Measurements from ENCODE around the gene SSTR4. TPM values are rescaled to one million over a fixed set of nuclear protein-coding genes. Genes with fewer than 3 reads are reported as not detected.

Gene SSTR4
- total RNA-seq, 2 experiments from 2014 or later, result not detected

- Mint-ChIP-seq H3K27ac (no peak overlapping the region), H3K9me3 (ENCODE audit: insufficient read depth) (no peaks in the 10 kb centered on the region), H3K36me3 (ENCODE audit: low read depth) (no peaks in the 10 kb centered on the region), H3K27me3 (ENCODE audit: low read depth) (no peaks in the 10 kb centered on the region), H3K4me1 (ENCODE audit: low read depth) (no peaks in the 10 kb centered on the region), H3K4me3 (no peak overlapping the region)
- ChIA-PET CTCF (no interaction called here), POLR2A (no interaction called here)
- no peak for ATAC-seq
- no peak for DNase-seq
Measured at GRCh38 chr20:23007462-23007861, 27.6 kb upstream of the SSTR4 start.

- Mint-ChIP-seq H3K27ac (no peak overlapping the region), H3K36me3 (ENCODE audit: low read depth) (no peaks in the 10 kb centered on the region), H3K4me1 (ENCODE audit: low read depth) (no peaks in the 10 kb centered on the region), H3K27me3 (ENCODE audit: low read depth) (no peaks in the 10 kb centered on the region), H3K4me3 (no peak overlapping the region), H3K9me3 (ENCODE audit: insufficient read depth) (no peaks in the 10 kb centered on the region)
- ChIA-PET CTCF (no interaction called here), POLR2A (no interaction called here)
- no peak for DNase-seq
- no peak for ATAC-seq
Measured at GRCh38 chr20:23007886-23008655, 27.0 kb upstream of the SSTR4 start.

- no peak for DNase-seq
Measured at GRCh38 chr20:23008667-23009066, 26.4 kb upstream of the SSTR4 start.

GRCh38 chr20:23009636-23010035 lies 25.5 kb upstream of the SSTR4 start:
- ChIA-PET CTCF (no interaction called here), POLR2A (no interaction called here)
- H3K36me3 Mint-ChIP-seq (ENCODE audit: low read depth), result no peaks in the 10 kb centered on the region
- DNase-seq (no peak), ATAC-seq (no peak)
- H3K4me1 Mint-ChIP-seq (ENCODE audit: low read depth), result no peaks in the 10 kb centered on the region
- no peaks in the 10 kb centered on the region for H3K9me3 Mint-ChIP-seq (ENCODE audit: insufficient read depth)
- no peak overlapping the region for H3K4me3 Mint-ChIP-seq
- no peak overlapping the region for H3K27ac Mint-ChIP-seq
- no peaks in the 10 kb centered on the region for H3K27me3 Mint-ChIP-seq (ENCODE audit: low read depth)

More at GRCh38 chr20:23008667-23009066, 26.4 kb upstream of the SSTR4 start:
- H3K4me1 Mint-ChIP-seq (ENCODE audit: low read depth), result no peaks in the 10 kb centered on the region
- H3K36me3 Mint-ChIP-seq (ENCODE audit: low read depth), result no peaks in the 10 kb centered on the region
- no peak for ATAC-seq
- H3K9me3 Mint-ChIP-seq (ENCODE audit: insufficient read depth), result no peaks in the 10 kb centered on the region
- no peak overlapping the region for H3K4me3 Mint-ChIP-seq
- no peaks in the 10 kb centered on the region for H3K27me3 Mint-ChIP-seq (ENCODE audit: low read depth)
- no peak overlapping the region for H3K27ac Mint-ChIP-seq
- ChIA-PET CTCF (no interaction called here), POLR2A (no interaction called here)

GRCh38 chr20:23010096-23010495 lies 25.0 kb upstream of the SSTR4 start:
- no peak for DNase-seq
- ChIA-PET CTCF (no interaction called here), POLR2A (no interaction called here)
- Mint-ChIP-seq H3K36me3 (ENCODE audit: low read depth) (no peaks in the 10 kb centered on the region), H3K4me1 (ENCODE audit: low read depth) (no peaks in the 10 kb centered on the region), H3K4me3 (no peak overlapping the region), H3K9me3 (ENCODE audit: insufficient read depth) (no peaks in the 10 kb centered on the region), H3K27me3 (ENCODE audit: low read depth) (no peaks in the 10 kb centered on the region), H3K27ac (no peak overlapping the region)
- no peak for ATAC-seq

- Mint-ChIP-seq H3K36me3 (ENCODE audit: low read depth) (no peaks in the 10 kb centered on the region), H3K4me1 (ENCODE audit: low read depth) (no peaks in the 10 kb centered on the region), H3K27ac (no peak overlapping the region), H3K4me3 (no peak overlapping the region), H3K27me3 (ENCODE audit: low read depth) (no peaks in the 10 kb centered on the region), H3K9me3 (ENCODE audit: insufficient read depth) (no peaks in the 10 kb centered on the region)
- CTCF ChIA-PET, result no interaction called here
- POLR2A ChIA-PET, result no interaction called here
- no peak for DNase-seq
- ATAC-seq, result no peak
Measured at GRCh38 chr20:23011008-23011721, 23.9 kb upstream of the SSTR4 start.

- POLR2A ChIA-PET, result no interaction called here
- CTCF ChIA-PET, result no interaction called here
Measured at GRCh38 chr20:23013429-23013828, 21.7 kb upstream of the SSTR4 start.

GRCh38 chr20:23017516-23017915 lies 17.6 kb upstream of the SSTR4 start:
- no peaks in the 10 kb centered on the region for H3K36me3 Mint-ChIP-seq (ENCODE audit: low read depth)
- H3K4me1 Mint-ChIP-seq (ENCODE audit: low read depth), result no peaks in the 10 kb centered on the region
- H3K27ac Mint-ChIP-seq, result no peak overlapping the region
- CTCF ChIA-PET, result no interaction called here
- ATAC-seq (no peak), DNase-seq (no peak)
- no peaks in the 10 kb centered on the region for H3K9me3 Mint-ChIP-seq (ENCODE audit: insufficient read depth)
- POLR2A ChIA-PET, result no interaction called here
- no peaks in the 10 kb centered on the region for H3K27me3 Mint-ChIP-seq (ENCODE audit: low read depth)
- H3K4me3 Mint-ChIP-seq, result no peak overlapping the region

More at GRCh38 chr20:23013429-23013828, 21.7 kb upstream of the SSTR4 start:
- ATAC-seq (no peak), DNase-seq (no peak)
- Mint-ChIP-seq H3K4me1 (ENCODE audit: low read depth) (no peaks in the 10 kb centered on the region), H3K4me3 (no peak overlapping the region), H3K27ac (no peak overlapping the region), H3K27me3 (ENCODE audit: low read depth) (no peaks in the 10 kb centered on the region), H3K36me3 (ENCODE audit: low read depth) (no peaks in the 10 kb centered on the region), H3K9me3 (ENCODE audit: insufficient read depth) (no peaks in the 10 kb centered on the region)

GRCh38 chr20:23018432-23018831 lies 16.7 kb upstream of the SSTR4 start:
- Mint-ChIP-seq H3K27ac (no peak overlapping the region), H3K27me3 (ENCODE audit: low read depth) (no peaks in the 10 kb centered on the region), H3K36me3 (ENCODE audit: low read depth) (no peaks in the 10 kb centered on the region), H3K4me3 (no peak overlapping the region), H3K4me1 (ENCODE audit: low read depth) (no peaks in the 10 kb centered on the region), H3K9me3 (ENCODE audit: insufficient read depth) (no peaks in the 10 kb centered on the region)
- ChIA-PET POLR2A (no interaction called here), CTCF (no interaction called here)
- DNase-seq (no peak), ATAC-seq (no peak)

- H3K36me3 Mint-ChIP-seq (ENCODE audit: low read depth), result no peaks in the 10 kb centered on the region
- no peak overlapping the region for H3K4me3 Mint-ChIP-seq
- CTCF ChIA-PET, result no interaction called here
- H3K9me3 Mint-ChIP-seq (ENCODE audit: insufficient read depth), result no peaks in the 10 kb centered on the region
- ATAC-seq, result no peak
- no peaks in the 10 kb centered on the region for H3K27me3 Mint-ChIP-seq (ENCODE audit: low read depth)
- no peak overlapping the region for H3K27ac Mint-ChIP-seq
- no peaks in the 10 kb centered on the region for H3K4me1 Mint-ChIP-seq (ENCODE audit: low read depth)
- POLR2A ChIA-PET, result no interaction called here
- DNase-seq, result no peak
Measured at GRCh38 chr20:23018941-23019340, 16.2 kb upstream of the SSTR4 start.

GRCh38 chr20:23019403-23019802 lies 15.7 kb upstream of the SSTR4 start:
- no peaks in the 10 kb centered on the region for H3K36me3 Mint-ChIP-seq (ENCODE audit: low read depth)
- H3K27ac Mint-ChIP-seq, result no peak overlapping the region
- no peak overlapping the region for H3K4me3 Mint-ChIP-seq
- CTCF ChIA-PET, result no interaction called here
- DNase-seq, result no peak
- H3K27me3 Mint-ChIP-seq (ENCODE audit: low read depth), result no peaks in the 10 kb centered on the region
- no peaks in the 10 kb centered on the region for H3K9me3 Mint-ChIP-seq (ENCODE audit: insufficient read depth)
- no peak for ATAC-seq
- POLR2A ChIA-PET, result no interaction called here
- H3K4me1 Mint-ChIP-seq (ENCODE audit: low read depth), result no peaks in the 10 kb centered on the region

- Mint-ChIP-seq H3K9me3 (ENCODE audit: insufficient read depth) (no peaks in the 10 kb centered on the region), H3K36me3 (ENCODE audit: low read depth) (no peaks in the 10 kb centered on the region), H3K27me3 (ENCODE audit: low read depth) (no peaks in the 10 kb centered on the region), H3K4me3 (no peak overlapping the region), H3K27ac (no peak overlapping the region), H3K4me1 (ENCODE audit: low read depth) (no peaks in the 10 kb centered on the region)
- no peak for ATAC-seq
- ChIA-PET CTCF (no interaction called here), POLR2A (no interaction called here)
- DNase-seq, result no peak
Measured at GRCh38 chr20:23020230-23021018, 14.7 kb upstream of the SSTR4 start.

Data from activated CD8-positive, alpha-beta T cell treated with anti-CD3 and anti-CD28 coated beads, Interleukin-2, amount 10 ng/mL, durations not matched to agents 7 days and 5 days (primary cell).